SK-N-MC (cell line): Measurements from ENCODE around the gene CLIC1.

Source experiments
- DNase-seq: peaks from one replicate; pipeline ENCODE4 v3.0.0-alpha.2; 2011; ENCODE audit warnings: low read depth, low spot score
- H3K27ac ChIP-seq: fragments of 200-600 bp; sonication (generic); 2 replicates; pipeline ENCODE4 v1.5.1; 2016; ENCODE audit warnings: mixed run types
- H3K36me3 ChIP-seq: fragments of 200-600 bp; sonication (generic); 2 replicates; pipeline ENCODE4 v1.6.1; 2017; ENCODE audit warnings: antibody characterized with exemption, low read length, mixed read lengths; ENCODE audit not compliant: insufficient read depth
- H3K4me3 ChIP-seq: fragments of 200-600 bp; sonication (generic); 2 replicates; pipeline ENCODE4 v1.5.1; 2016
- H3K9ac ChIP-seq: fragments of 200-600 bp; sonication (generic); 2 replicates; pipeline ENCODE4 v1.8.0; 2017; ENCODE audit warnings: mixed run types, mixed read lengths; ENCODE audit not compliant: insufficient read length
- H3K9me3 ChIP-seq: fragments of 200-600 bp; sonication (generic); 2 replicates; pipeline ENCODE4 v1.6.1; 2017; ENCODE audit warnings: low read depth, mild to moderate bottlenecking, antibody characterized with exemption, low read length, moderate library complexity, mixed read lengths
- EZH2 ChIP-seq: fragments of 200-600 bp; sonication (generic); IDR thresholded peaks from one replicate; pipeline ENCODE4 v1.6.1; 2017; ENCODE audit warnings: antibody characterized with exemption
- FOXP2 ChIP-seq: optimal IDR thresholded peaks from 2 replicates; pipeline ENCODE3; 2011; ENCODE audit warnings: mild to moderate bottlenecking, moderate library complexity; ENCODE audit not compliant: insufficient read depth; ENCODE audit errors: extremely low read length, control extremely low read depth
- POLR2AphosphoS5 ChIP-seq: IDR thresholded peaks from 2 replicates; pipeline ENCODE4 v1.6.1; 2012; ENCODE audit warnings: mild to moderate bottlenecking, low read depth, low read length, borderline replicate concordance

Gene CLIC1

DNA sequence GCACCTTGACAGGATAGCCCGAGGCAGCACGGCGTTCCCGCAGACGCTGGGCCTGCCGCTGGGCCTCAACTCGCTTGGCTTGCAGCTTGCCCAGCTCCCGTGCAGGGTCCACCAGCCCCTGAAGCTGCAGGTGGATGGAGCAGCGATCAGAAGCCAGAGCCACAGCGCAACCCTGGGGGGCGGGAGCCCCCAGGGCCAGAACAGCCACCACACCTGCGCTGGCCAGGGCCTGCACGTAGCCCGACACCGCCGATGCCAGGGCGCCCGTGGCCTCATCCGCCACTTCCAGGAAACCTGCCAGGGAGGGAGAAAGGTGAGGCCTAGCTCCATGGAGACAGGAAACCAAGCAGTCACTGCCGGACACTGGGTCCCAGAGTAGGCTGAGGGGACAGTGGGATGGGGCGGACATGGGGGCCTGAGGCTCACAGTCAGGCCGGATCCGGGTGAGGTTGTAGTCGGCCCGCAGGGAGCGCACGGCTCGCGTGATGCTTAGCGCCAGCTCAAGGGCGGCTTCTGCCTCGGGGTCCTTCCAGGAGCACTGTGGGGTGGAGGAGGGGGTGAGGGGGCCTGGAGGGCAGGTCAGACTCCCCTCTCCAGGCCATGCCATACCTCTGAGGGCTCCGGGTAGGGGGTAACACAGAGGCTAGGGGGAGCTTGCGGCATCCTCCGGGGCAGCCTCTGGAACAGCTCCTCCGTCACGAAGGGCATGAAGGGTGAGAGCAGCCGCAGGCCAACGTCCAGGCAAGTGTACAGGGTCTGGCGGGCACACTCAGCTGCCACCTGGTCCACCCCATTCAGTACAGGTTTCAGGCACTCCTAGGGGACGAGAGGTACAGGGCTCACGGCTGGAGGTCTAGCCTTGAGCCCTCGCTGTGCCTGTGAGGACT, 42.9 kb upstream of the CLIC1 start:
- no peaks in the 10 kb centered on the region for H3K9me3 ChIP-seq
- H3K4me3 ChIP-seq = no peak overlapping the region
- TF ChIP-seq POLR2AphosphoS5 (no peak), FOXP2 (no peak), EZH2 (no peak)
- H3K36me3 ChIP-seq = peaks cover 64% of the 10 kb centered on the region
- no peak overlapping the region for H3K9ac ChIP-seq
- no peak overlapping the region for H3K27ac ChIP-seq
- DNase-seq = no peak

DNA sequence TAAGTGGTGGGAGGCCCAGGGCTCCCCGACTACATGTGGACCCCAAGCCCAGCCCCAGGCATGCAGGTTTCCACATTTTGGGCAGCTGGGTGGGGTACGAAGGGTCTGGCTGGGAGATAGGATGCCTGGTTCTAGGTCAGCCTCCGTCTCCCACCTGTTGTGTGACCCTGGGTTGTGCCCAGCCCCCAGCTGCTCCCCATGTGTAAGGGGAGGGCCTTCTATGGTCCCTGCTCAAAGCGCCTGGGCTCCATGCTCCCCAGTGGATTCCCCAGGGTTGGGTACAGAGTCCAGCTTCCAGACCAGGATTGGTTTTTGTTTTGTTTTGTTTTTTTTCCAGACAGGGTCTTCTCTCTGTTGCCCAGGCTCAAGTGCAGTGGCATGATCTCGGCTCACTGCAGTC, 41.9 kb upstream of the CLIC1 start:
- H3K36me3 ChIP-seq = peaks cover 55% of the 10 kb centered on the region
- no peak overlapping the region for H3K4me3 ChIP-seq
- H3K9ac ChIP-seq = no peak overlapping the region
- TF ChIP-seq EZH2 (no peak), POLR2AphosphoS5 (no peak), FOXP2 (no peak)
- H3K27ac ChIP-seq = peak overlapping the region; percentile 46; the same call in 1 of the 2 replicates
- no peaks in the 10 kb centered on the region for H3K9me3 ChIP-seq
- no peak for DNase-seq

DNA sequence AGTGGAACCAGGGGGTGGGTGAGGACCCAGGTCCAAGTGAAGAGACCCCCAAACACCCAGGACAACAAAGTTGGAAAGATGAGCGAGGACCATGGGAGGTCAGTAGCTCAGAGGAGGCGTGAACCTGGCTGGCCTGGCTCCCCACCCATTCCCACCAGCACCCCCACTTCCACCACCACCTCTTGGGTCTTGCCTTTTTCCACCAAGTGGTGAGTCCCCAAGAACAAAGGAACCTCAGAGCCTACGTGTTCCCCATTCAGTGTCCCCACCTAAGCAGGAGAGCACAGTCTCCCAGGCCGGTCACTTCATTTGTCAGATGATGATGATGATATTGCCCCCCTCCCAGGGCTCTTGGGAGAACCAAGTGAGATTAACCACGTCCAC, 41.3 kb upstream of the CLIC1 start:
- no peak overlapping the region for H3K4me3 ChIP-seq
- TF ChIP-seq EZH2 (no peak), POLR2AphosphoS5 (no peak; the same call in 1 of the 2 replicates), FOXP2 (no peak)
- H3K9ac ChIP-seq = no peak overlapping the region
- peaks cover 49% of the 10 kb centered on the region for H3K36me3 ChIP-seq
- H3K27ac ChIP-seq = peak overlapping the region; percentile 46; the same call in 1 of the 2 replicates
- H3K9me3 ChIP-seq = no peaks in the 10 kb centered on the region
- no peak for DNase-seq

DNA sequence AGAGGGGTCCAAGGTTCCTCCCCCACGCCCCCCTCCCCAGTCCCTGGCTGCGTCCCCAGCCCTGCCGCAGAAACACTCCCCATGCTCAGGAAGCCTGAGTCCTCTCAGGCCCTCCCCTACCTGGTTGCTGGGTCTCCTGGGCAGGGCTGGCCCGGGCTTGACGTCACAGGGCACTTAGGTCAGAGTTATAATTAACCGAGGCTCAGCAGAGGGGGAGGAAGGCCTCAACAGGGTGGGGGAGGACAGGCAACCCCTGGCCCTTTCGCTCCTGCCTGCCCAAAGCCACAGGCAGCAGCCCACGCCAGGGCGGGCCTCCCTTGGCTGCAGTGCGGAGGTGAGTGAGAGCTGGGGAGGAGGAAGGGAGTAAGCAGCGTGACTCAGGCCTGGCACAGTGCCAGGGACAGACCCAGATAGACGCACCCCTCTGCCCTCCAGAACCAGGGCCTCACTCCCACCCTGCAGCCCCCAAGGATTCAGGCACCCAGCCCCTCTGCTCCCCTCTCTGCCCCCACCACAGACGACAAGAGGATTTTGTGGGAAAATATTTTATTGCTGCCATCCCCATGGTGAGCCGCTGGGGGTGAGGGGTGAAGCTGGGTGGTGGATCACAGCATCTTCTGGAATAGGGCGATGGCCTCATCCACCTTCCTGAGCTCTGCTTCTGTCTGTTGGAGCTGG, 40.8 kb upstream of the CLIC1 start, which contains the start of gene VWA7:
TSS of gene VWA7 (minus strand) at position 340 of the 678 bp plus-strand sequence. CDS start 549 bp downstream, outside the sequence.
- no peak within 1 kb of the TSS for H3K4me3 ChIP-seq
- H3K36me3 ChIP-seq = peaks cover 44% of the 10 kb centered on the region
- H3K9me3 ChIP-seq = no peaks in the 10 kb centered on the region
- H3K9ac ChIP-seq = no peak within 1 kb of the TSS
- peak within 1 kb of the TSS; percentile 46 for H3K27ac ChIP-seq
- no peak for DNase-seq
- TF ChIP-seq EZH2 (no peak), POLR2AphosphoS5 (peak; percentile 39)

DNA sequence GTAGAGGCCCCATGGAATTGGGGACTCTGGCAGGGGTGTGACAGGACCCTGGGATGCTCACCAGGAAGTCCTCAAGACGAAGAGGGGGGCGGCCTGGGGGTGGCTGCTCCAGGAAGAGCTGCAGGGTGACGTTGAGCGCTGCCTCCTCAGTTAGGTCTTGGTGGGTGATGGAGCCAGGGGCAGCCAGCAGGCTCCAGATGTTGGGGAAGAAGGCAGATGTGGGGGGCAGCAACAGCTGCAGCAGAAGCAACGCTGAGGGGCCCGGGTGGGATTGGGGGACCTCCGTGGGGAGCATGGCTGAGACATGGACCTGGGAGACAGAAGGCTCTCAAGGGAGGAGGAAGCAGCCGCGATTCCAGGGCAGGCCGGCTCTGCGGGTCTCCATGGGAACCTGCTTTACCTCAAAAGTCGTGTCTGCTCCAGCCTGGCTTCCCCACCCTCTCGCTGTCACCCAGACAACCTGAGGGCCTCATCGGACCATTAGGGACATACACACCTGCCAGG, 40.2 kb upstream of the CLIC1 start:
- Histone ChIP-seq H3K9ac (no peak overlapping the region), H3K27ac (no peak overlapping the region), H3K9me3 (no peaks in the 10 kb centered on the region), H3K4me3 (no peak overlapping the region), H3K36me3 (peaks cover 38% of the 10 kb centered on the region)
- no peak for DNase-seq
- TF ChIP-seq POLR2AphosphoS5 (no peak), FOXP2 (no peak), EZH2 (no peak)

DNA sequence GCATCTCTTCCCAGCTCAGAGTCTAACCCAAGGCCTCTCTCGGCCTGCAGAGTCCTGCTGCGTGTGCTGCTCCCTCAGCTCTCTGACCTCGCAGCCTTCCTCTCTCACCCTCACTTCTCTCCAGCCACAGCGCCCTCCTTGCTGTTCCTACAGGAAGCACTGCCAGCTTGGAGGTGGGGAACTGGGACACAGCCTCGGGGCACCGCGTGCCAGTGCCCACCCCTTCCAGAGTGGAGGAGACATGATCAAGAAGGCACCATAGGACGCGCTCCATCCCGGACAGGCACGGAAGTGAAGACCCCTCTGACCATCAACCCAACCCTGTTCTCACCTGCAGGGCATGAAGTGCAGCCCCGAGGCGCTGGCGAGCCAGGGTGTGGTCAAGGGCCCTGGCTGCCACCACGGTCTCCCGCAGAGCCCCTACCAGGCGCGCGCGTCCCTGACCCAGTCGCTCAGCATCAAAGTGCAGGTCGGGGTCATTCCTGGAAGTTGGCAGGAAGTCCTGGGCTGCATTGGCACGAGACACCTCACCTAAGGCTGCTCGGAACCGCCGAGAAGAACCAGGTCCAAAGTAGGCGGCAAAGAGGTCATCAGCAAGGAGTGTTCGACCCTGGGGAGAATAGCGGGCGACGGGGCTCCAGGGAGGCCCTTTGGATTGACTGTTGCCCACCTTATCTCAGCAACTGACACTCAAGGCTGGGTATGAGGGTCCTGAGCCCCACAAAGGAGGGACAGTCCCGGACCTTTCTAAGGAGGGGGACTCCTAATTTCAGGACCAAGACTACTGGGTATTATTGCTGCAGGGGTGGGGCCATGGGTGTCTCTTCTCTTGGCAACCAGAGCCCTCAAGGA, 39.5 kb upstream of the CLIC1 start:
- Histone ChIP-seq H3K4me3 (no peak overlapping the region), H3K9me3 (no peaks in the 10 kb centered on the region), H3K36me3 (peaks cover 31% of the 10 kb centered on the region), H3K9ac (no peak overlapping the region), H3K27ac (no peak overlapping the region)
- no peak for DNase-seq
- TF ChIP-seq FOXP2 = no peak
- no peak for TF ChIP-seq POLR2AphosphoS5
- no peak for TF ChIP-seq EZH2

DNA sequence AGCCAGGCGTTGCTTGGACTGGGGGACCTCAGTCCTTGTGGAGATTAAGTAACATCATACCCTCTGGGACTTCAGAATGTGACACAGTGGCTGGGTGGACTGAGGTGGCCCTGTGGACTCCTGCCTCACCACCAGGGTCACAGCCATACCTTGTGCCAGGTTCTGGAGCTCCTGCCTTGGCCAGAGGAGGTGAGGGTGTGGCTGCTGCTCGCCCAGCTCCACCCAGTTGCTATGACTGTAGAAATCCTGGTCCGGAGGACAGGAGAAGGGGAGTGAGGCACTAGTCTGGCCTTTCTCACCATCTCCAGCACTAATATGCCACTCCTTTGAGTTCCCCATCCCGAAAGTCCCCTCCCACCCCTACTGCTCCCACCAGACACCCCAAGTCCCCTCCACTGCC, 38.9 kb upstream of the CLIC1 start:
- Histone ChIP-seq H3K9ac (no peak overlapping the region), H3K27ac (no peak overlapping the region), H3K9me3 (no peaks in the 10 kb centered on the region), H3K4me3 (no peak overlapping the region), H3K36me3 (peaks cover 25% of the 10 kb centered on the region)
- TF ChIP-seq POLR2AphosphoS5 (no peak), EZH2 (no peak), FOXP2 (no peak)
- no peak for DNase-seq

DNA sequence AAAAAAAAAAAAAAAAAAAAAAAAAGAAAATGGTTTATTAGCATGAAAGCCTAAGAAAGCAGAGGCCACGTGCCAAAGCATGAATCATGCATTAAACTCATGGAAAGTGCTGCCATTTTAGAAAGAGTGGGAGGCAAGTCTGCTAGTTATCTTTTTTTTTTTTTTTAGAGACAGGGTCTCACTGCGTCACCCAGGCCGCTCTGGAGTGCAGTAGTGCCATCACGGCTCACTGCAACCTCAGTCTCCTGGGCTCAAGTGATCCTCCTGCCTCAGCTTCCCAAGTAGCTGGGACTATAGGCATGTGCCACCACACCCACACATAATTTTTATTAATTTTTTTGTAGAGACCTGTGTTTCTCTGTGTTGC, 35.6 kb upstream of the CLIC1 start:
- H3K4me3 ChIP-seq = no peak overlapping the region
- no peaks in the 10 kb centered on the region for H3K9me3 ChIP-seq
- no peak overlapping the region for H3K9ac ChIP-seq
- no peak overlapping the region for H3K27ac ChIP-seq
- no peaks in the 10 kb centered on the region for H3K36me3 ChIP-seq
- DNase-seq = no peak
- TF ChIP-seq FOXP2 (no peak), POLR2AphosphoS5 (no peak), EZH2 (no peak)

DNA sequence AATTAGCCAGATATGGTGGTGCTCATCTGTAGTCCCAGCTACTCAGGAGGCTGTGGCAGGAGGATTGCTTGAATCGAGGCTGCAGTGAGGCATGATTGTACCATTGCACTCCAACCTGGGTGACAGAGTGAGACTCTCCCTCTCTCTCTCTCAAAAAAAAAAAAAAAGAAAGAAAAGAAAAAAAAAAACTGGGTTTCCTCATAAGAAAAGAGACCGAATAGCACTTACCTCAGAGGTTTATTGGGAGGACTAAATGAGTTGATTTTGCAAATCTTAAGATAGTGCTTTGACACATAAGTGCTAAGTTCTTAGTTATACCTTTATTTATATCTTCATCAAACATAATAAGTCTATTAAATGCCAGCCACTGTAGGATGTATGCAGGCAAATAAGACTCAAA, 34.5 kb upstream of the CLIC1 start:
- no peak for TF ChIP-seq FOXP2
- TF ChIP-seq EZH2 = no peak
- TF ChIP-seq POLR2AphosphoS5 = no peak
- no peak for DNase-seq
- H3K9ac ChIP-seq = no peak overlapping the region
- H3K9me3 ChIP-seq = no peaks in the 10 kb centered on the region
- H3K4me3 ChIP-seq = no peak overlapping the region
- H3K36me3 ChIP-seq = no peaks in the 10 kb centered on the region
- H3K27ac ChIP-seq = no peak overlapping the region
